NCI-H2171 (cell line): Measurements from ENCODE around the gene OXER1.

Source experiments
- DNase-seq: peaks from one replicate; lab custom pipeline; 2025; lab: John Stamatoyannopoulos, UW

Gene OXER1

GRCh38 chr2:42764096-42764495 is at the start of gene OXER1:
Gene OXER1 (minus strand): TSS chr2:42764135. CDS start chr2:42764062, 73 bp downstream.
- DNase-seq: no peak

- no peak for DNase-seq
These were observed 49.1 kb upstream of the OXER1 start for GRCh38 chr2:42812899-42813479.

- DNase-seq: peak; percentile 52
These were observed 47.3 kb upstream of the OXER1 start for GRCh38 chr2:42810971-42811811.

- peak; percentile 79 for DNase-seq
These were observed 46.4 kb upstream of the OXER1 start for GRCh38 chr2:42810121-42810970.

GRCh38 chr2:42809819-42810120 is 45.8 kb upstream of the OXER1 start:
- peak; percentile 60 for DNase-seq

- no peak for DNase-seq
These were observed 45.3 kb upstream of the OXER1 start for GRCh38 chr2:42809131-42809818.

DNA sequence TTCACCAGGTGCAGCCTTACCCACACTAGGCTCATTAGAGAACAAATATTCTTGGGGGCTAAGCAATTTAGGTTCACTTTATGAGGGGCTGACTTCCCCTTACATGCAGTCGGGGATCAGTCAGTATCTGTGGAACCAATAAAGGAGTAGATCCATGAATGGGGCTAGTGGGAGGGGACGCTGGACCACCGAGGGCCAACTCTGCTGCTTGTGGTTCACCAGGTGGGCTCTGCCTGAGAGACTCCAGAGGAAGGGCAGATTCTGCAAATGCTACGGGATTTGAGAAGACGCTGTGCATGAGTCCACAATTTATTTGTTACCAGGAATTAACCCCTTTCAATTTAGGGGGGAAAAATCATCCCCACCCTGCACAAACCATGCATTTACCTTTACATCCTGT is 44.4 kb upstream of the OXER1 start:
- no peak for DNase-seq

DNA sequence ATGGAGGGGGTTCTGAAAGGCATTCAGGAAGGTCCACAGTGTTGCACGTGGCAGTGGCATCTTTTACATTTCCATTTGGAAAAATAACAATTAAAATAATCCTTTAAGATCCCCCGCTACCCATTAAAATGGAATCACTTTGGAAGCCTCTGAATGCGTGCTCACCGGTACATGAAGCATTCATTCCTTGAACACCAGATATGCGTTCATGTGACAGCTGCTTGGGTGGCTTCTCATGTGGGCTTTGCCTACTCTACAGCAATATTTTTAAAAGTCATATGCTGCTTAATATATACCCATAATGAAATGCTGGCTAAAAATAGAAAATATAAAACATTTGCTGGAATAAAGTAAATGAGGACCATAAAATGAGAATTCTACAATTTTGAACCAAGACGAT is 42.9 kb upstream of the OXER1 start:
- DNase-seq: no peak

DNA sequence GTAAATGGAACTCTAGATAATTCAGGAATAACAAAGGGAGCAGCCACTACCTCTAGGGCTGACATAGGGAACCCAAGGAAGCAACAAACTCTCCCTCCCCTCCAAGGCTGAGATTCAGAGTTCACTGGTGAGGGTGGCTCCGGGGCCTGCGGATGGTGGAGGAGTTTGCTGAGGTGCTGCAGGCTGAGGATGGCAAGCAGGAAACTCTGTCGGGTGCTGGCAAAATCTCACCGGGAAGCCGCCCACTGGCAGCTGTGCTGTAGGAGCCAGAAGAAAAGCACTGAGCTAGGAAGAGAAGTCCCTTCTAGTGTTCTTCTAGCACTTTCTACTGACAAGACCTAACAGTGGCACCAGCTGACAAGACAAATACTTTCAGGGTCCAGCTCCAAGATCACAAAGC is 41.0 kb upstream of the OXER1 start:
- DNase-seq: no peak

GRCh38 chr2:42804338-42804737 is 40.4 kb upstream of the OXER1 start:
- DNase-seq: no peak

GRCh38 chr2:42802150-42802549 is 38.2 kb upstream of the OXER1 start:
- no peak for DNase-seq

- no peak for DNase-seq
These were observed 37.4 kb upstream of the OXER1 start for GRCh38 chr2:42801381-42801780.

DNA sequence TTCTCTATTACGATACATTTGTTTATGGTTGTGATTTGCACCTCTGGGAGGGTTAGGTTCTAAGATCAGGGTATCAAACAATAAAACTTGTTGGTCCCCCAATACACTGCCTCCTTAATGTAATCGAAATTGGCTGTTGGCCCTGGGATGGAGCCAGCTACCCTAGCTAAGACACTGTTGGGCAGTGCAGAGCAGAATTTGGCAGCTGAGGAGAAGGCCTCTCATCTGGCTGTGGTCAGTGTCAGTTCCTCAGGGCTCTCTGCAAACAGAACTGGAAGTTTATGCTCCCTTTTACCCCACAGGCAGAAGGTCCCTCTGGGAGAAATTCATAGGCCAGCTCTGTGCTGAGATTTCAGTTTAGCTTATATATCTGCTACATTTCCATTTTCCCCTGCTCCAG is 37.0 kb upstream of the OXER1 start:
- DNase-seq: no peak

DNA sequence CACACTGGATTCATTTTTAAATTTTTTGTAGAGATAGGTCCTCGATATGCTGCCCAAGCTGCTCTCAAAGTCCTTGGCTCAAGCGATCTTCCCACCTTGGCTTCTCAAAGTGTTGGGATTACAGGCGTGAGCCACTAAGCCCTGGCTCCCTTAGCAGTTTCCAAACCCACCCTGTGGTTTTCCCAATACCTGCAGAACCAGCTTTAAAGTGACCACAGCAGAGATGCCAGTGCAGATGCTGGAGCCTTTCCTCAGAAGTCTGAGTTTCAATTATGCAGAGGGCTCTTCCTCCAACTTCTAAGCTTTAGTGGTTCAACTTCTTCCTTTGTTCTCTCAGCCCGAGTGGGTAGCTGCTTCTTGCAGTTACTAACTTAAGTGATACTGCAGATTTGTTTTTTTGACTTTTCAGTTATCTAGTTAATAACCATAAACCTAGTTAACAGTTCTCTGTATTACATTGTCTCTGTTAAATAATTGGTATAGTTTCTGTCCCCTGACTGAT is 36.6 kb upstream of the OXER1 start:
- DNase-seq: no peak

DNA sequence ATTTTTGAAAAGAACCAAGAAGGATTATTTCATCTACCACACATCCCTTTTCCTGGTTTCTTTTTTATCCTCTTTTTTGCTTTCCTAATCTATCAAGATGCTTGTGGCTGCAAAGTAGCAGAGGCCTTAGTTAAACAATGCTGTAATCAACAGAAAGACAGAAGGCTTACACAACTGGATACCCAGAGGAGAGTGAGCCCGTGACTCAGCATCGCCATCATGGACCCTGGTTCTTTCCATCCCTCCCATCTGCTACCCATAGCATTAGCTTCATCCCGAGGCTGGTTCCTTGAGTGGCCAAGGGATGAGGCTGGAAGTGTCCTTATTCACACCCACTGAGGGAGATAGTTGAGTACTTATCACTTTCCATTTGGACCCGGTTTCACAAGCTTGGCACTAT is 35.9 kb upstream of the OXER1 start:
- no peak for DNase-seq

- no peak for DNase-seq
These were observed 33.3 kb upstream of the OXER1 start for GRCh38 chr2:42797281-42797680.

- no peak for DNase-seq
These were observed 32.7 kb upstream of the OXER1 start for GRCh38 chr2:42796427-42797248.

DNA sequence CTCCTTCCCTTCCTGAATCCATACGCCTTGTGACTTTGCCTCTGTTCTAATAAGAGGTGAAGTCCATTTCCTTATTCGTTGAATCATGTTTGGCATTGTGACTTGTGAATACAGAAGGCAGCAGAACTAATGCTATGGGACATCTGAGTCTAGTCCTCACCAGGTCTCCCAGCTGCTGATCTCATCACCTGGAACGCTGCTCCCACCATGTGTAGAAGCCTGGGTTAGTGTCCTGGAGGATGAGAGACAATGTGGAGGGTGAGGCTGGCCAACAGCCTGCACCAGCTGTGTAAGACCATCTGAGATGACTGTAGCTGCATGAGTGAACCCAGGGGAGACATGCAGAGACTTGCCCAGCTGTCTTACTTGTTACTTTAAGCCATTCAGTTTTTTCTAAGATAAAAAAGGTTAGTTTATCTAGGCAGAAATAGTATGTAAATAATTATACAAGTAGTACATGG is 31.9 kb upstream of the OXER1 start:
- DNase-seq: peak; percentile 35

- no peak for DNase-seq
These were observed 31.3 kb upstream of the OXER1 start for GRCh38 chr2:42795275-42795674.

DNA sequence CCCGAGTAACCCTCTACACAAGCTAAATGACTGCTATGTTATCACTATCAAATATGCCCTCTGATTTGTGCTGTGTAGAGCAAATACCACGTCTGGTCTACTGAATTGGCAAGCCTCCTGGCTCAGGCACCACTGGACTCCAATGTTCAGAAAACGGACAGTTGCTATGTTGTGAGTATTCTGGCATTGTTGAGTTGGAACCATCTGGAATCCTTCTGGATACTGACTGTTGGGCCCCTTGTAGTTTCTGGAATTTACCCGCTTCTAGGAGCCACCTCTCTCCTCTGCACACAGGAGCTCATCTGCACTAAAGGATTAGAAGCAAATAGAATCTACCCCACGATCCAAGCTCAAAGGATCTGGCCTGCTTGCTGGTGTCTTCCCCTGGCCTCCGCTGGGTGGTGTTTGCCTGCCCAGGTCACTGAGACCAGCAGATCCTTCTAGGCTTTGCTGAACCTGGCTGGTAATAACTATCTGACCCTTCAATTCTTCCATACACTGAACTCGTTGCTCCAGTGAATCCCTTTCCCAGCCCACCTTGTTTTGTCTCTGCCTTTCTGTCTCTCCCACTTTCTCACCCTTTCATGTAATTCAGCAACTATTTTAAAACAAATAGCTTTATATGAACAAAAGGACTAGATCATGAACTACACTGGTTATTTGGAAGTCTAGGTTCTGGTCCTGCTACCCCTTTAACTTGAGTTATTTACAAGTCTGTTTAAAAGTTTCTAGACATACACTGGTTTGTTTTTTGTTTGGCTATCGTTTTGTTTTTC is 30.5 kb upstream of the OXER1 start:
- no peak for DNase-seq
